H7 (cell line): ENCODE data around the gene KCNMB2. TPM values are rescaled to one million over a fixed set of nuclear protein-coding genes. Genes with fewer than 3 reads are reported as not detected.

Experiments used
- DNase-seq: peaks from one replicate; pipeline ENCODE4 v3.0.0; 2012
- H3K27me3 ChIP-seq: 2 replicates; pipeline ENCODE4 v1.6.0; 2011; ENCODE audit warnings: mild to moderate bottlenecking, low read length; ENCODE audit not compliant: control insufficient read depth, insufficient read depth
- H3K36me3 ChIP-seq: replicated peaks from 2 replicates; pipeline ENCODE4 v1.5.1; 2011; ENCODE audit warnings: low read length; ENCODE audit not compliant: control insufficient read depth, insufficient read depth
- H3K4me3 ChIP-seq: 2 replicates; pipeline ENCODE4 v1.5.1; 2011; ENCODE audit warnings: low read depth, mild to moderate bottlenecking, control low read depth, low read length, moderate library complexity; ENCODE audit not compliant: insufficient read depth
- total RNA-seq: library from RNA; depleted of rRNA; stranded (reverse); fragments of >200 nt; shearing (Covaris generic); gene quantifications from 2 replicates; pipeline ENCODE4 v1.2.3, GENCODE V29; 2014

Gene KCNMB2
- total RNA-seq, 1 experiment from 2014 or later, result not detected

DNA sequence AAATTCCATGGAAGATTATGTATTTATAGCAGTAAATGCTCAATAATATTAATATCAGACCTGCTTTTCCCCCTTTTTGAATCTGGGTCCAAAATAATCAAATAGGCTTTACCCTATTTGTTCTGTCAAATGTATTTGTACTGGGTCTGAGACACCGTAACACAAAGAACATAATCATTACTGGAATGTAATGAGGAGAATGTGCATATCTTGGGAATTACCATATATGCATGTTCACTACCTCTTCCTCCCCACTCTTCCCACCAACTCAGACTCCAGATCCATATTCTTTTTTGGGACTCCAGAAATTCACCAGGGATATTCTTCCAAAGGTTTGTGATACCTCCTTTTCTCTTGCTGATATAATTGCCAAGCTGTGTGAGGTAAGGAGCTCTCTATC is 237.1 kb downstream of the KCNMB2 start:
- no peaks in the 10 kb centered on the region for H3K36me3 ChIP-seq
- no peaks in the 10 kb centered on the region for H3K27me3 ChIP-seq
- no peak for DNase-seq
- no peak overlapping the region for H3K4me3 ChIP-seq

DNA sequence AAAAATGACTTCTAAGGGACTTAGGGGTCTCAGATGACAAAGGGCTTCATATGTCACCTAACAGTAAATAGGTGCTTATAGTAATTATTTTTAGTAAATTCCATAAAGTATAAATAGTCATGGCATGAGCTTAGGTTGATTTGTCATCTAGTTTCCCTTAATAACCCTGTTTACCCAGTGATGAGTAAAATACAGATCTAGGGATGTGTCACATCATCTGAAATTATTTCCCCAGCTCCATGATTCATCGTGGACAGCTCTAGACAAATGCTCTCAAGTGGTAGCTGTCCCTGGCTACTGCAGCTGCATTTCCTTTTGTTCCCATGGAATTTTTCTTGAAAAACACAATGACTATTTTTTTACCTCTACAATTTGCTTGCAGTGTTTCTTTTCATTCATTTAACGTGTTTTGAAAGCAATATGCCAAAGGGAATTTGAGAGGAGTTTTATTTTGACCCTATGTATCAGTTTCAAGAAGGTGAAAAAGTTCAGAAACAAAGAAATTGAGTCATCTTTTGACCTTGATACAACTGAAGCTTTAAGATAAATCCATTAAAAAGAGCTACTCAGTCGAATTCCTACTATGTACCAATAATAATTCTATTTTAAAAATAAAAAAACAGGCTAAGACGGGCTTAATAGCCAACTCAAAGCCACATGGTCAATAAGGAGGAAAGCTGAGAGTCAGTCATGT is 241.6 kb downstream of the KCNMB2 start:
- Histone ChIP-seq H3K4me3 (no peak overlapping the region), H3K27me3 (no peaks in the 10 kb centered on the region), H3K36me3 (no peaks in the 10 kb centered on the region)
- no peak for DNase-seq

DNA sequence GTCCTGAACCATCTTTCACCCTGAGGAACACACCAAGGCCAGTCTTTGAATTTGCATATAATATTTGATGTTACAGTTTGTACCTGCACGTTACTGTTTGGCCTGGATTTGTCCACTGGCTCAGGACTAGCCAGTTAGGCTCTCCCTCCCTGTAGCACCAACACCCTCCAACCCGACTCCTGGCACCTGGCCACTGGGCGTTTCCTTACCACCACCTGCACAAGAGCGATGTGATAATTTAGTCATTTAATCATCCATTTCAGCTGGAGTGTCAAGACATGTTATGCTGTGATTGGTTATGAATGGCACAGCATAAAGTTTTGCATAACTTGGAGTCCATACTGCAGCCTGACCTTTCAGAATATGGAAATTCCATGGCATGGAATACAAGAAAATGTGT is 242.4 kb downstream of the KCNMB2 start:
- no peaks in the 10 kb centered on the region for H3K27me3 ChIP-seq
- no peak for DNase-seq
- H3K36me3 ChIP-seq, result no peaks in the 10 kb centered on the region
- H3K4me3 ChIP-seq, result no peak overlapping the region

DNA sequence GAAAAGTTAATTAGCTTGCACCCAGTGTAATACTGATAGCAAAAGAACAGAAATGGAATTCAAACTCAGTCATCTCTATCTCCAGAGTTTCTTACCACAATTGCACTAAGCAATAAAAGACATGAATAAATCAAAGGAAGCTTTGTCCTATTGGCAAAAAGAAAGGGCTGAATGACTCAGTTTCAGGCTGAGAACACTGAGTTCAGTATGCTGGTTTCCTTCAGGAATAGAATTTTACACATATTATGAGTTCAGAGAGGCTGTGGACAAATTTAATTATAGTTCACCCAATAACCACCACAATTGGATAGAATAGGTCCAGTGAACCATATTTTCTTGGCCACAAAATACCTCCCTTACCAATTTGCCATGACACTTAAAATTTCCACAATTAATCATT is 249.7 kb downstream of the KCNMB2 start:
- H3K36me3 ChIP-seq, result no peaks in the 10 kb centered on the region
- no peak for DNase-seq
- H3K27me3 ChIP-seq, result no peaks in the 10 kb centered on the region
- H3K4me3 ChIP-seq, result no peak overlapping the region

DNA sequence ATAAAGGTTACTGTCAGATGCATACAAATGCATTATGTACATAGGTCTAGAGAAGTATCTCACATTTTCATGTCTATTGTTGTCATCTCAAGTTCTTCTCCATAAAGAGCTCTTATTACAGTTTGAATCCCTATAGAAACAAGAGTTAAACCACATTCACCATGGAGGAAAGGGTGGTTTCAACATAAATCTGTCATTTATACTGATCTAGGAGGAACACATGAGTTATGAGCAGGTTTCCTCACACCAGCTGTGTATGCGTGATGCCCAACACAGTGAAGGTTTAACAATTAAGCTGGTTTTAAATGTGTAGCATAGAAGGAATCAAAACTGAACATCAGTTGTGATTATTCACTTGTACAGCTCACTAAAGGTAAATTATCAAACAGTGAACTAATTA is 251.7 kb downstream of the KCNMB2 start:
- no peaks in the 10 kb centered on the region for H3K27me3 ChIP-seq
- DNase-seq, result no peak
- H3K36me3 ChIP-seq, result no peaks in the 10 kb centered on the region
- no peak overlapping the region for H3K4me3 ChIP-seq

DNA sequence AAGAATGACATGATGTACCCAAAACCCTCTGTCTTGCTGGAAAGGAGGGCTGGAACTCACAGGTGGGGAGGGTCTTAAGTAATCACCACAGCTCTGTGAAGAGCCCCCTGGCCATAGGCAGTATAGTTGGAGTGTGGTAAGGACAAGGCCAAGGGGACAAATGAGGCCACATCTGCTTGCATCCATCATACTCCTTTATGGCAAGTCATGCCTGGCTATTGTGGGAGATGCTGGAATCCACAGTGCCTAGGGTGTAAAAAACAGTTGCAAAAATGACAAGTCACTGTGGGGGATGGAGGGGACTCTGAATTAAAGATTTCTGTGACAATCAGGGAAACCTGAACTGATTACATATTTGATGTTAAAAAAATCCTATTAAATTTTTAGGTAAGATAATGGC is 258.5 kb downstream of the KCNMB2 start:
- Histone ChIP-seq H3K36me3 (no peaks in the 10 kb centered on the region), H3K27me3 (no peaks in the 10 kb centered on the region), H3K4me3 (no peak overlapping the region)
- DNase-seq, result no peak

DNA sequence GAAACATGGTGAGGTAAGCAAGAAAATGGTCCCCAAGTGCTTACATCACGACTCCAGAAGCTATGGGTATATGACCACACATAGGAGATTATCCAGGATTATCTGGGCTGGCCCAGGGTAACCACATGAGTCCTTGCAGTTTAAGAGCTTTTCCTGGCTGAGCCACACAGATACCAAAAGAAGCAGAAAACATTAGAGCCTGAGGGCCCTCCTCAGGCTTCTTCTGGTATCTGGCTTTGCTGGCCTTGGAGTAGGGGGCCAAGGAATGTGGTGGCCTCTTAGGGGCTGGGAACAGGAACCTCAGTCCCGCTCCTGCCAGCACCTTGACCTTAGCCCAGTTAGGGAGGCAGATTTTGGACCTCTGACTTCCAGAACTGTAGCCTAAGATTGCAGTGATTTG is 259.1 kb downstream of the KCNMB2 start:
- no peaks in the 10 kb centered on the region for H3K27me3 ChIP-seq
- H3K4me3 ChIP-seq, result no peak overlapping the region
- no peaks in the 10 kb centered on the region for H3K36me3 ChIP-seq
- DNase-seq, result peak; percentile 10

DNA sequence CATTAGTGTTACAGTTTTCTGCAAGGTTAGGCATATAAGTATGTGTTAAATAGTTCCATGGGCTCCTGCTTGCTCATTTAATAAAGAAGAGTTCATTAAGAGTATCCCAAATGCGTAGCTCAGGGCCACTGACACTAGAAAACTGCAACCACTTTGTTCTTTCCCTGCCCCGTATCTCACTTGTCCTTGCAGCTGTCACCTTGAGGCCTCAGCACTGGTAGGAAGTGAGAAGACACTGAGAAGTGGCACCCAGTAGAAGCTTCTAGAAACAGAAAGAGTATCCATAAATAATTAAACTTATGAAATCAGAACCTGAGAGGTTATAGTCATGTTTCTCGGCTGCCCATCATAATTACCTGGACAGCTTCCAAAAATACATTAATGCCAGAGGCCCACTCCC is 266.0 kb downstream of the KCNMB2 start:
- no peak for DNase-seq
- Histone ChIP-seq H3K4me3 (no peak overlapping the region), H3K27me3 (no peaks in the 10 kb centered on the region), H3K36me3 (no peaks in the 10 kb centered on the region)

DNA sequence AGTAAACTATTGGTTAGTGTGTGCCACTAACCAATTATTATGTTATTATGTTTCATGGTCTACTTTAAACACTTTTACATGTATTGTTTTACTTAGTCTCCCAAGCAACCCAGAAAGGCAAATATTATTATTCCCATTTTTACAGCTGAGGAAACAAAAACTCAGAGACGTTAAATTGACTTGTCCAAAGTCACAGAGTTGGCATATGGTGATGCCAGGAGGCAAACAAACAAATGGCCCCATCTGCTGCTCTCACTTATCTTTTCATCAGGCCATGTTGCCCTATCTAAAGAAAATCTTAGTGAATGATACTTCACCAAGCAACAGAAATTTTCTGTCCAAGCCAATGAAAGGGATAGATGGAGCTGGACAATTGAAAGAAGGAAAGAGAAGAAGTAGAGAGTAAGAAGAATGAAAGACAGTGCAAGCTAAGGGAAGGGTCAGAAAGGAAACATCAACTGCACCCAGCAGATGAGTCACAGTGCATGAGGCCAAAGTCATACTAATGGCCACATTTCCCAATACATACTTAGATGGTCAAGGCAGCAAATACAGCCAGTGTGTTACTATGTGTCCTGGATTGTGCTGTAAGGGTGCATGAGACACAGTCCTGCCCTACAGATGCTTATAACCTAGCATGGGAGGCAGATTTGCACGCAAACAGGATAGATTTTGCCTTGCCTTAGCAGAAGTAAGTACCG is 266.9 kb downstream of the KCNMB2 start:
- Histone ChIP-seq H3K36me3 (no peaks in the 10 kb centered on the region), H3K27me3 (no peaks in the 10 kb centered on the region), H3K4me3 (no peak overlapping the region)
- no peak for DNase-seq

DNA sequence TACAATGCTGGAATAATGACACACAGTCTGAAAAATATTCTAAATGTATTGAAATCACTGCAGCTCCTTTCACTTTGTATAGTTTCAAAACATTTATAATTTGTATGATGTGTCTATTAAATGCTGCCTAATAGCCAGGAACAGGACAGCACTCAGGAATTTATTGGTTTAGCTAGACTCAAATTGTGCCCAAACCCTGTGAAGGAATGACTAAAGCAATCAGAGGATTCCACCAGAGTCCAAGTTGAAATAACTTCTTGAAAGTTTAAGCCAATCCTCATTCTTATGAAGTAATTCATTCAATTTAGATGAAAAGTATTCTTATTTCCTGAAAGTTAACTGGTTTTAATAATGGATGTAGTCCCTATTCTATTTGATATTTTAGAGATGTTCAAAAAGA is 268.4 kb downstream of the KCNMB2 start:
- H3K27me3 ChIP-seq, result no peaks in the 10 kb centered on the region
- no peaks in the 10 kb centered on the region for H3K36me3 ChIP-seq
- DNase-seq, result no peak
- H3K4me3 ChIP-seq, result no peak overlapping the region

DNA sequence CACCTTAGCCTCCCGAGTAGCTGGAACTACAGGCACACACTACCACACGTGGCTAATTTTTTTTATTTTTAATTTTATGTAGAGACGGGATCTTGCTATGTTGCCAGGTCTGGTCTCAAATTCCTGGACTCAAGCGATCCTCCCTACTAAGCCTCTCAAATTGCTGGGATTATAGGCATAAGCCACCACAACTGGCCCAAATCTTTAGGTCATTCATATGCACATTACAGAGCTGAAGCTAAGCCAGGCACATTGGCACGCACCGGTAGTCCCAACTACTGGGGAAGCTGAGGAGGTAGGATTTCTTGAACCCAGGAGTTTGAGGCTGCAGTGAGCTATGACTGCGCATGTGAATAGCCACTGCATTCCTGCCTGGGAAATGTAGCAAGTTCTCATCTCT is 269.5 kb downstream of the KCNMB2 start:
- no peak for DNase-seq
- Histone ChIP-seq H3K36me3 (no peaks in the 10 kb centered on the region), H3K27me3 (no peaks in the 10 kb centered on the region), H3K4me3 (no peak overlapping the region)

DNA sequence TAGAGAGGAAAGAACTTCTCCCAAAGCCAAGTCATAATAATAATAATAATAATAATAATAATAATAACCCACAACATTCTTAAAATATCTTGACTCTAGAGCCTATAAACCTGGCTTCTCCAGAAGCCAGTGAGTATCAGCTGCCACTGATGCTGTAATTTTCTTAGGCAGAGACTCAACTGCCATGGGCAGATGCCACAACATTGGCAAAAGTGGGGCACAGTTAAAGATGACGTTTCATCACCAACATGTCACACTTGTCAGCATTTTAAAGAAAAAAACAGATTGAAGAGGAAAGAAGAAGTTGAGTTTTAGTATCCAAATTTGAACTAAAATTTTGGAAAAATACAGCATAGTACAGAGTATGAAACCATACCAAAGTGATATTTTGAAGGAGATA is 270.4 kb downstream of the KCNMB2 start:
- DNase-seq, result no peak
- Histone ChIP-seq H3K27me3 (no peaks in the 10 kb centered on the region), H3K36me3 (no peaks in the 10 kb centered on the region)

DNA sequence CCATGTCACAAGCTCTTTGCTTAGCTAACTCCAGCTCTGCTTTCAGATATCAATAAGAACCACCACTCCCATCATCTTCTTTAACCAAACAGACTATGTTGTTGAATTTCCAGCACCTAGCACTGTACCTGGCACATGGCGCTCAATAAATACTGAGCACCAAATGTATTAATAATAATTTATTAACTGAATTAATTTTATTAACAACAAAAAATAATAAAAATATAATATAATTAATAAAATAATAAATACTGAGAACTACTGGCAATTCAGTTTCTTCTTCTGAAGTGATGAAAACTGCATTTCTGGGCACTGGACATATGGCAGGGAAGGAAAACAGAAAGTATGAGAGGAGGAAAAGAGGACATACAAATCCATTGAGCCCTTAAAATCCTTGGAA is 271.5 kb downstream of the KCNMB2 start:
- Histone ChIP-seq H3K4me3 (no peak overlapping the region), H3K36me3 (no peaks in the 10 kb centered on the region), H3K27me3 (no peaks in the 10 kb centered on the region)
- DNase-seq, result no peak

More for the DNA sequence above, 270.4 kb downstream of the KCNMB2 start:
- H3K4me3 ChIP-seq, result no peak overlapping the region

DNA sequence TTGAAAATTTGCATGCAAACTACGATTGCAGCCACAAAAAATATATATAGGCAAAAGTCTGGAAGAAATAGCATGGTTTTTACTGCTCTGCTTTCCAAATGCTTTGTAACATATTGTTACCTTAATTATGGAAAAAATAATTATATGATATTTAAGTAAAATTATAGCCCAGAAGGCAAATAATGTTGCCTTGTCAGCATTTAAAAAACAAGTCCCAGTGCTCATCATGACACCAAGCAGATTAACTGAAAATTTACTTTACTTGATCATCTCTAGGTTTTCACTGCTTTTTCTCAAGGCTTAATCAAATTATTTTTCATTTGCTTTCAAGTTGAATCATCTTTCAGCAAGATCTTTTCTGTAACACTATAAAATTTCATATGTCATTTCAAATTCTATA is 272.5 kb downstream of the KCNMB2 start:
- Histone ChIP-seq H3K36me3 (no peaks in the 10 kb centered on the region), H3K4me3 (no peak overlapping the region), H3K27me3 (no peaks in the 10 kb centered on the region)
- no peak for DNase-seq

DNA sequence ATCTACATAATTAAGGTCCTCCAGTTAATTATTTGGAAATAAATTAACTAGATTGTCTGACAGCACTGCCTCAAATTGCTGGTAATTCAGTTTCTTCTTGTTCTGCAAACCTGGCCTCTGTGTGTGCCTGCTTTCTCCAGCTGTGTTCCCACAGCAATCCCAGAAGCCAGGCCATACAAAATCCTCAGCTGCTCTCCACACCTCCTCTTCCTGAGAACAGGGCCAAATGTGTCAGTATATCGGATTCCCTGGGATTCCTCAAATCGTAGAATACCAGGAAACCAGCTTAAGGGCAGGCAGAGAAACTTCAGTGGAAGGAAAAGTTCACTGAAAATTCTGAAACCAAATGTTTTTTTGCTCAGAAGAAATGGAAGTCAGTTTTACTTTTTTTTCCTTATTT is 273.9 kb downstream of the KCNMB2 start:
- no peaks in the 10 kb centered on the region for H3K36me3 ChIP-seq
- no peaks in the 10 kb centered on the region for H3K27me3 ChIP-seq
- no peak overlapping the region for H3K4me3 ChIP-seq
- no peak for DNase-seq
